ENCODE results near the gene ZNF423.

The ZNF423 gene

GRCh38 chr16:49725651-49726050 lies 130.3 kb downstream of the ZNF423 start:
- no peak overlapping the region for H3K4me3 ChIP-seq (ENCODE audit: extremely low read depth, insufficient read depth, low read length, poor library complexity, severe bottlenecking)
- WGBS, 2 experiments (ENCODE audit: insufficient coverage in 2 of 2), result 86 to 93% methylated on average over 5 to 7 of the region's 8 CpGs
- peaks cover 34% of the 10 kb centered on the region for H3K36me3 ChIP-seq (ENCODE audit: control insufficient read depth, insufficient read depth, low read length)
- H3K27ac ChIP-seq (ENCODE audit: low read depth, low read length, severe bottlenecking), result no peak overlapping the region
- no peaks in the 10 kb centered on the region for H3K4me1 ChIP-seq (ENCODE audit: control insufficient read depth, insufficient read depth, low read length, poor library complexity, severe bottlenecking)
- H3K9me3 ChIP-seq (ENCODE audit: control insufficient read depth, low read length), result peaks cover 17% of the 10 kb centered on the region

DNA sequence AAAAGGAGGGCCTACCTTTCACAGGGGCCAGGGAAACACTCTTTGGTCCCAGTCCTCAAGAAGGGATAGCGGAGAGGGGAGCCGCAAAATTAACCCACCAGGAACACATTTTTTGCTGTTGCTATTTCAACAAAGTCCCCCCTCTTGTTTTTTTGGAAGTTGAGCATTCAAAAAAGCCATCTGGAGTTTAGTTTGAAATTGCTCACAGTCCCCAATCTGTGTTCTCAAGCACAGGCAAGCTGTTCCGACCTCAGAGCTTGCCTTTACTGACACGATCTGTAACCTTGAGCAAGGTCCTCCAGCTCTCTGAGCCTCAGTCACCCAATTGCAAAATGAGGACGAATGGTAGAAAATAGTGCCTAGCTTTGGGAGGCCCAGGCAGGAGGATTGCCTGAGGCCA lies 131.1 kb downstream of the ZNF423 start:
- H3K27ac ChIP-seq (ENCODE audit: low read depth, low read length, severe bottlenecking), result no peak overlapping the region
- no peak overlapping the region for H3K4me3 ChIP-seq (ENCODE audit: extremely low read depth, insufficient read depth, low read length, poor library complexity, severe bottlenecking)
- no peaks in the 10 kb centered on the region for H3K4me1 ChIP-seq (ENCODE audit: control insufficient read depth, insufficient read depth, low read length, poor library complexity, severe bottlenecking)
- 96 to 100% methylated on average over 1 to 3 of the region's 5 CpGs for WGBS, 2 experiments (ENCODE audit: insufficient coverage in 2 of 2)
- peaks cover 25% of the 10 kb centered on the region for H3K36me3 ChIP-seq (ENCODE audit: control insufficient read depth, insufficient read depth, low read length)
- H3K9me3 ChIP-seq (ENCODE audit: control insufficient read depth, low read length), result peaks cover 11% of the 10 kb centered on the region

DNA sequence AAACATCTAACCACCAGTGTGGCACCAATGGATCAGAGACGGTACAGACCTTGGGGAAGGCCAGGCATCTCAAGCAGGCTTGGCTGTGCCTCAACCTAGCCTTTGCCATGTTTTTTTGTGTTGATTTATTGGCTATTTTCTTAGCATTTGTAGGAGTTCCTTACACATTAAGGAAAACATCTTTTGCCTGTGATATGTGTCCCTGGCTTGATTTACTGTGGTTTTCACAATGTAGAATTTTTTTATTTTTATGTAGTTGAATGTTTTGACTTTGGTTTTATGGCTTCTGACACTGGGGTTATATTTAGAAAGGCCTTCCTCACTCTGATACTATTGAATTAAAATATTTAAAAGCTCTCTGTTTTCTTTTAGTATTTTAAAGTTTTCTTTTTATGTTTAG lies 132.6 kb downstream of the ZNF423 start:
- no peak overlapping the region for H3K27ac ChIP-seq (ENCODE audit: low read depth, low read length, severe bottlenecking)
- WGBS, 2 experiments (ENCODE audit: insufficient coverage in 2 of 2), result no CpG with 5 or more reads among the region's 1 CpG
- H3K4me3 ChIP-seq (ENCODE audit: extremely low read depth, insufficient read depth, low read length, poor library complexity, severe bottlenecking), result no peak overlapping the region
- H3K36me3 ChIP-seq (ENCODE audit: control insufficient read depth, insufficient read depth, low read length), result peaks cover 19% of the 10 kb centered on the region
- peaks cover 3% of the 10 kb centered on the region for H3K4me1 ChIP-seq (ENCODE audit: control insufficient read depth, insufficient read depth, low read length, poor library complexity, severe bottlenecking)
- peaks cover 4% of the 10 kb centered on the region for H3K9me3 ChIP-seq (ENCODE audit: control insufficient read depth, low read length)

- H3K27ac ChIP-seq (ENCODE audit: low read depth, low read length, severe bottlenecking), result no peak overlapping the region
- no peak overlapping the region for H3K4me3 ChIP-seq (ENCODE audit: extremely low read depth, insufficient read depth, low read length, poor library complexity, severe bottlenecking)
- peaks cover 4% of the 10 kb centered on the region for H3K9me3 ChIP-seq (ENCODE audit: control insufficient read depth, low read length)
- WGBS, 2 experiments (ENCODE audit: insufficient coverage in 2 of 2), result 94 to 100% methylated on average over 3 of the region's 3 CpGs
- H3K4me1 ChIP-seq (ENCODE audit: control insufficient read depth, insufficient read depth, low read length, poor library complexity, severe bottlenecking), result peaks cover 3% of the 10 kb centered on the region
- H3K36me3 ChIP-seq (ENCODE audit: control insufficient read depth, insufficient read depth, low read length), result peaks cover 11% of the 10 kb centered on the region
These were observed 135.7 kb downstream of the ZNF423 start for GRCh38 chr16:49720225-49720624.

DNA sequence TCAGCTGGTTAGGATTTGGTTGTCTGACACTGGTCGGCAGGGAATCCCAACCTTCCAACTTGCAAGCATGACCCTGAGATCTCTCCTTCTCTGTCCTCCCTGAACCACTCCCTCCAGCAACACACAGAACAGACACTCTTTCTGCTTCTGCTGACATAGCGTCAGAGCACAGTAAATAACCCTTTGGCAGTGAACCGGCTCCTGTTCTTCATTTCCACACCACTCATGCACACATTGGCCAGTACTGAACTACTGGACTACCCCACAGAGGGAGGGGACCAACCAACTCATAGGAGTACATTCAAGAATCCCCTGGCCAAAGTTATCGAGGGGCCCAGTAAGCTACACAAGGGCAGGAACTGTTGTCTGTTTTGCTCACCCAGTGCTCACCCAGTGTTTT lies 138.2 kb downstream of the ZNF423 start:
- 97 to 100% methylated on average over 2 to 3 of the region's 4 CpGs for WGBS, 2 experiments (ENCODE audit: insufficient coverage in 2 of 2)
- Histone ChIP-seq H3K4me3 (ENCODE audit: extremely low read depth, insufficient read depth, low read length, poor library complexity, severe bottlenecking) (no peak overlapping the region), H3K27ac (ENCODE audit: low read depth, low read length, severe bottlenecking) (no peak overlapping the region), H3K9me3 (ENCODE audit: control insufficient read depth, low read length) (no peaks in the 10 kb centered on the region), H3K4me1 (ENCODE audit: control insufficient read depth, insufficient read depth, low read length, poor library complexity, severe bottlenecking) (peaks cover 6% of the 10 kb centered on the region), H3K36me3 (ENCODE audit: control insufficient read depth, insufficient read depth, low read length) (peaks cover 11% of the 10 kb centered on the region)

DNA sequence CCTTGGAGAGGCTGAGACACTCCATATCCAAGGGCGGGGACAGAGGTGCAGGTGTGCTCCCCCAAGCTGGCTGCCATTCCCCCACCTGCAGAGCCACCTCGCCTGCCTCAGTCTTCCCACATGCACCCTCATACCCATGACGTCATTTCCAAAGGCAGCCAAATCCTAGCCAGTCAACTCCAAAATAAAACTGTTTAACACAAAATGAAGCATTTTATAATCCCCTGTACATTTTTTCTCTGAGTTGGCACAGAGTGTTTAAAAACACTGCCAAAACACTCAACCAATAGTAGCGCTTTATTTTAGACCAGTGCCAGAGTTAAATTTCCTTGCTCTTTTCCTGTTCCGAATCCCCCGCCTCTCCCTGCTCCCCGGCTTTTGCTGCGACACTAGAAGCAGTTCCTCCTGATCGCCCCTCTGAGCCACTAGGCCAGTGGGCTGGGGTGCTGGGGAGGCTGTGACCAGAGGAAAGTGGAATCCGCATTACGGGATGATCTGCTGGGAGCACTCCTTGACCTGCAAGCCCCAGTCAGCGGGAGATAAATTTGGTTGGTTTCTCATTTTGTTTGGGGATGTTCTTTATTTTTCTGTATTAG lies 139.5 kb downstream of the ZNF423 start:
- Histone ChIP-seq H3K27ac (ENCODE audit: low read depth, low read length, severe bottlenecking) (no peak overlapping the region), H3K4me3 (ENCODE audit: extremely low read depth, insufficient read depth, low read length, poor library complexity, severe bottlenecking) (no peak overlapping the region), H3K4me1 (ENCODE audit: control insufficient read depth, insufficient read depth, low read length, poor library complexity, severe bottlenecking) (peaks cover 6% of the 10 kb centered on the region), H3K9me3 (ENCODE audit: control insufficient read depth, low read length) (no peaks in the 10 kb centered on the region), H3K36me3 (ENCODE audit: control insufficient read depth, insufficient read depth, low read length) (peaks cover 8% of the 10 kb centered on the region)
- 89 to 96% methylated on average over 10 to 12 of the region's 12 CpGs for WGBS, 2 experiments (ENCODE audit: insufficient coverage in 2 of 2)

DNA sequence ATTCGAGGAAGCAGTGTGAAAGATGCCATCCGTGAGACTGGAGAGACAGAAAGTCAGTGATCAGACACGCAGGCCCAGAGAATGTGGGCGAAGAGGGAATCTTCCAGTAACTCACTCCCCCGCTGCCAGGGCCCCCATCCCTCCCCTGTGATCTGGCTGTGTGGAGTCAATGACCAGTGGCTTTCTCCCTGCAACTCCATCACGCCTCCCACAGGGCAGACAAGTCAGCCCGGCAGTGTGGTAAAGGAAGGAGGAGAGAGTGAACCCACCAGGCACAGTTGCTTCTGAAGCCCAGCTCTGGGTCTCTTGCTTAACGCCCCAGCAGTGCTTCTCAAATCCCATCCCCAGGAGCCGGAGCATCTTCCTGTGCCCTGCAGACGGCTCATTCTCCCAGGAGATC lies 142.1 kb downstream of the ZNF423 start:
- Histone ChIP-seq H3K36me3 (ENCODE audit: control insufficient read depth, insufficient read depth, low read length) (peaks cover 5% of the 10 kb centered on the region), H3K27ac (ENCODE audit: low read depth, low read length, severe bottlenecking) (no peak overlapping the region), H3K4me3 (ENCODE audit: extremely low read depth, insufficient read depth, low read length, poor library complexity, severe bottlenecking) (no peak overlapping the region), H3K9me3 (ENCODE audit: control insufficient read depth, low read length) (no peaks in the 10 kb centered on the region), H3K4me1 (ENCODE audit: control insufficient read depth, insufficient read depth, low read length, poor library complexity, severe bottlenecking) (peaks cover 3% of the 10 kb centered on the region)
- 79 to 82% methylated on average over 7 to 8 of the region's 10 CpGs for WGBS, 2 experiments (ENCODE audit: insufficient coverage in 2 of 2)

GRCh38 chr16:49712542-49712941 lies 143.4 kb downstream of the ZNF423 start:
- Histone ChIP-seq H3K4me3 (ENCODE audit: extremely low read depth, insufficient read depth, low read length, poor library complexity, severe bottlenecking) (no peak overlapping the region), H3K27ac (ENCODE audit: low read depth, low read length, severe bottlenecking) (no peak overlapping the region), H3K4me1 (ENCODE audit: control insufficient read depth, insufficient read depth, low read length, poor library complexity, severe bottlenecking) (peaks cover 3% of the 10 kb centered on the region), H3K9me3 (ENCODE audit: control insufficient read depth, low read length) (no peaks in the 10 kb centered on the region), H3K36me3 (ENCODE audit: control insufficient read depth, insufficient read depth, low read length) (no peaks in the 10 kb centered on the region)
- WGBS, 2 experiments (ENCODE audit: insufficient coverage in 2 of 2), result 94 to 96% methylated on average over 16 of the region's 16 CpGs

- Histone ChIP-seq H3K36me3 (ENCODE audit: control insufficient read depth, insufficient read depth, low read length) (no peaks in the 10 kb centered on the region), H3K4me1 (ENCODE audit: control insufficient read depth, insufficient read depth, low read length, poor library complexity, severe bottlenecking) (peaks cover 3% of the 10 kb centered on the region), H3K4me3 (ENCODE audit: extremely low read depth, insufficient read depth, low read length, poor library complexity, severe bottlenecking) (no peak overlapping the region), H3K9me3 (ENCODE audit: control insufficient read depth, low read length) (no peaks in the 10 kb centered on the region), H3K27ac (ENCODE audit: low read depth, low read length, severe bottlenecking) (no peak overlapping the region)
- 94% methylated on average over 7 of the region's 9 CpGs for WGBS, 2 experiments (ENCODE audit: insufficient coverage in 2 of 2)
These were observed 143.8 kb downstream of the ZNF423 start for GRCh38 chr16:49712106-49712505.

GRCh38 chr16:49709057-49709456 lies 146.9 kb downstream of the ZNF423 start:
- Histone ChIP-seq H3K36me3 (ENCODE audit: control insufficient read depth, insufficient read depth, low read length) (no peaks in the 10 kb centered on the region), H3K4me1 (ENCODE audit: control insufficient read depth, insufficient read depth, low read length, poor library complexity, severe bottlenecking) (no peaks in the 10 kb centered on the region)
- WGBS, 2 experiments (ENCODE audit: insufficient coverage in 2 of 2), result 73 to 80% methylated on average over 7 to 9 of the region's 12 CpGs

DNA sequence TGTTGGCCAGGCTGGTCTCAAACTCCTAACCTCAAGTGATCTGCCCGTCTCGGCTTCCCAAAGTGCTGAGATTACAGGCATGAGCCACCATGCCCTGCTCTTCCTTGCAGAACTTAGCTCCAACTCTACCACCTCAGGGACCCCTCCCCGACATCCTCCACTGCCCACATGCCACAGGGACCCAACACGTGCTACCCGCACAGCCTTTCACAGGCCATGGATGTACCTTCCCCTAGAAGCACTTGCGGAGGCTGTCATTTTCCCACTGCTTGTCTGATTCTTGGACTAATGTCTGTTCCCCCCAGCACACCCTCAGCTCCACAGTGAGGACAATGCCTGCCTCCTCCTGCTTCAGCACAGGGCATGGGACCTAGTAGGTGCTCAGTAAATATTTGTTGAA lies 147.4 kb downstream of the ZNF423 start:
- Histone ChIP-seq H3K4me1 (ENCODE audit: control insufficient read depth, insufficient read depth, low read length, poor library complexity, severe bottlenecking) (peaks cover 5% of the 10 kb centered on the region), H3K4me3 (ENCODE audit: extremely low read depth, insufficient read depth, low read length, poor library complexity, severe bottlenecking) (no peak overlapping the region), H3K27ac (ENCODE audit: low read depth, low read length, severe bottlenecking) (no peak overlapping the region), H3K9me3 (ENCODE audit: control insufficient read depth, low read length) (no peaks in the 10 kb centered on the region), H3K36me3 (ENCODE audit: control insufficient read depth, insufficient read depth, low read length) (no peaks in the 10 kb centered on the region)
- 98 to 100% methylated on average over 6 of the region's 6 CpGs for WGBS, 2 experiments (ENCODE audit: insufficient coverage in 2 of 2)

More at GRCh38 chr16:49709057-49709456, 146.9 kb downstream of the ZNF423 start:
- H3K27ac ChIP-seq (ENCODE audit: low read depth, low read length, severe bottlenecking), result no peak overlapping the region
- H3K9me3 ChIP-seq (ENCODE audit: control insufficient read depth, low read length), result no peaks in the 10 kb centered on the region
- H3K4me3 ChIP-seq (ENCODE audit: extremely low read depth, insufficient read depth, low read length, poor library complexity, severe bottlenecking), result no peak overlapping the region
